ENCODE data around the gene GRIN2A.

DNA sequence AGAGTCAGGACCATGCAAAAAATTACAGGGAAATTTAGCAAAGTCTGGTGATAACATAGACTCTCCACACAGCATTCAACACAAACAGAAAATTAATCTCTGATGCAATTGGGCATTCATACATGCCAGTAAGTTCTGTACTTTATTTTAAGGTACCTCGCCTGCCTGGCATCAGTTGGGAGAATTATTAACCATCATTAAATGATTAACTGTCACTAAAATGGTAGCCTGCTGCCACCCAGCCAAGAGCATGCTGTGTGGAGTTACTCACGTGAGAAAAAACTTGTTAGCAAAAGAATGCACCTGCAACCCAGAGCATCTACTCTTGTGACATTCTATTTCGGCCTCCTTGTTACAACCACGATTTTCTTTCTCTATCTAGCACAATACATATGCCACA lies 117.2 kb downstream of the GRIN2A start:
- TF ChIP-seq, protein P1, sequence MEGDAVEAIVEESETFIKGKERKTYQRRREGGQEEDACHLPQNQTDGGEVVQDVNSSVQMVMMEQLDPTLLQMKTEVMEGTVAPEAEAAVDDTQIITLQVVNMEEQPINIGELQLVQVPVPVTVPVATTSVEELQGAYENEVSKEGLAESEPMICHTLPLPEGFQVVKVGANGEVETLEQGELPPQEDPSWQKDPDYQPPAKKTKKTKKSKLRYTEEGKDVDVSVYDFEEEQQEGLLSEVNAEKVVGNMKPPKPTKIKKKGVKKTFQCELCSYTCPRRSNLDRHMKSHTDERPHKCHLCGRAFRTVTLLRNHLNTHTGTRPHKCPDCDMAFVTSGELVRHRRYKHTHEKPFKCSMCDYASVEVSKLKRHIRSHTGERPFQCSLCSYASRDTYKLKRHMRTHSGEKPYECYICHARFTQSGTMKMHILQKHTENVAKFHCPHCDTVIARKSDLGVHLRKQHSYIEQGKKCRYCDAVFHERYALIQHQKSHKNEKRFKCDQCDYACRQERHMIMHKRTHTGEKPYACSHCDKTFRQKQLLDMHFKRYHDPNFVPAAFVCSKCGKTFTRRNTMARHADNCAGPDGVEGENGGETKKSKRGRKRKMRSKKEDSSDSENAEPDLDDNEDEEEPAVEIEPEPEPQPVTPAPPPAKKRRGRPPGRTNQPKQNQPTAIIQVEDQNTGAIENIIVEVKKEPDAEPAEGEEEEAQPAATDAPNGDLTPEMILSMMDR (IDR thresholded peaks at IDR 0.05), result no peak
- no peak for TF ChIP-seq POLR2A (IDR thresholded peaks at IDR 0.05)

All from adrenal gland (tissue), 5 donors.